KG1 (cell line): ENCODE results near the gene IRF2BP2.
"Not testable (repeated sequence)": the region's sequence is repeated elsewhere in the genome, so short reads cannot be mapped to it uniquely, and the experiment has no call there.

Experiments used
- DNase-seq: peaks from one replicate; lab custom pipeline; 2025; lab: John Stamatoyannopoulos, UW

Gene IRF2BP2

DNA sequence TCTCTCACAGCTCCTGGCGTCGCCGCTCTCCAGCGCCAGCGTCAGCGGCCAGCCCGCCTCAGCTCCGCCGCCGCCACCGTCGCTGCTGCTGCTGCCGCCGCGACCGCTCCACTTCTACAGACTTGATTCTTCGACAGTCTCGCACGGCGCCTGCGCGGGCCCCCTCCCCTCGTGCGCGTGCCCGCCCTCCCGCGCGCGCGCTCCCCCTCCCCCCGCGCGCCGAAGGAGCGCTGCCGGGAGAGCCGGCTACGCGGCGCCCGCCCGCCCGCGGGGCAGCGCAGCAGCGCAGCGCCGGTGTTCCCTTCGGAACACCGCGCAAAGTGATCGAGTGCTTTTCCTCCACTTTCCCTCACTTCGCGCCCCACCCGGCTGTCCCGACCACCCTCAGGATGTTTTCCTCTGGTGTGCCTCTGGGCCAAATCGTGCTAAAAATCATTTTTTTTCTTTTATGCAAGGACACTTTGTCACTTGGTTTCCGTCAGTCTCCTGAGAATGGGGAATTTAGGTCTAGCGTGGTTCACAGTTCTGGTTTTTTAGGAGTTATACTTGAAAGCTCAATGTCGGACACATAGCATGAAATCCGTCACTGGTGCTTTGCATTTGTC lies at the start of gene IRF2BP2:
Gene IRF2BP2, minus strand, starts transcription at position 118 of the 605 bp plus-strand sequence. CDS start 684 bp downstream, outside the sequence.
- DNase-seq, result peak; percentile 69

DNA sequence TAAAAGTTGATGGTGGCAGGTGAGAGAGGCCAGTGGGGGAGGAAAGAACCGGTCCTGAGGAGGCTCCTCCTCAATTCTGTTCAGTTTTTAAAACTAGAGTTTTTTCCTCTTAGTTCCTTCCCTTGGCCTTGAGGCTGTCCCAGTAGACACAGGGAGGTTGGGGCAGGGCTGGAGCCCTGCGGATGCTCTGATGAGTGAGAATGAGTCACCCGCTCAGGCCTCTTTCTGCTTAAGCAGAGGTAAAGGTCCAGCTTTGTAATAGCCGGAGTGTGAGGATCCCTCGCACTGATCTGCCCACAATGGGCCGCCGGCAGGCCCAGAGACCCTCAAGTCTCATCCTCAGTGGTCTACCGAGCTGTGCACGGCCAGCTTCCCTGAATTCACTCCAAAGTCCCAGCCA lies 49.6 kb upstream of the IRF2BP2 start:
- DNase-seq, result no peak

DNA sequence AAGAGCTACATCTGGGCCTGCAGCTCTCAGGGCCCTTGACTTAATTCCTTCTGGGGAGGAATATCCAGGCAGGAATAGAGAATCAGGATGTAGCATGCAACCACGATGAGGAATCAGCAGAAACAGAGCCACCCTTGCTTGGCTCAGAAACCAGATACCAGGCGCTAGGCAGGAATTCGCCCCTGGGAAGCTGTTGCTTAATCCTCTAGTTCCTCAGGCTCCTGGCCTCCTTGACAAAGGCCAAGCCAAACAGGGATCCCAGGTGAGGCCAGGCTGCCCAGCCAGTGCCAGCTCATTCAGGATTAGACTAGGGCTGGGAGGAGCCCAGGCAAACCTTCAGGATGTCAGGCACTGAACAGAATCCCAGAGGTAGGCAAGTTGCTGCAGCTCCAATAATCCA lies 48.2 kb upstream of the IRF2BP2 start:
- no peak for DNase-seq

DNA sequence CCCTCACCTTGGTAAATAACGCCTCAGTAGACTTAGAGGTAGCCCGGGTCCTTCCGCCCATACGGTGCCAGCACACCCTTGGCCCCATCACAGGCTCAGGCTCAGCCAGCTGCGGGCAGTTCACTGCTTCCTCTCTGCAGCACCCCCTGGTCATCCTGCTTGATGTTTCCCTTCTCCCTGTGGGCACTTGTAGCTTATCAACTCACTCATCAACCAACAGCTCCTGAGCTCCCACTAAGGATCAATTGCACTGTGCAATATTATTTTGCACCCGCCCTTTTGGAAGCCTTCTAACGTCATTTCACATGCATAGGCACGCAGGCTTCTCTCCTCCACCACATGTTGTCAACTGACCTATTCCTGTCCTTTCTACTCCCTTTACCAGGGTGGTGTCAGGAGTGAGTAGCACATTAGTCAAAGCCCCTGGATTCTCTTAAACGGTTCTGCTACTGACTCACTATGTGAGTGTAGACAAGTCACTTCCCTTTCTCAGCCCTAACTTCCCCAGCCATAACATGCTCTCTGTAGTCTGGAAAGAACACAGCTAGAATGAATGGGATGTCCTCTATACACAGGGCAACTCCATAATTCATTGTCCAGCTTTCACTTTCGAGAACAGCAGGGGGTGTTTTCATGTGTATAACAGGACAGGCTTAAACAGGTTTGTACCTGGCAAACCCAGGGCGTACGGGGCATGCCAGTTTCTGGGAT lies 47.1 kb upstream of the IRF2BP2 start:
- no peak for DNase-seq

DNA sequence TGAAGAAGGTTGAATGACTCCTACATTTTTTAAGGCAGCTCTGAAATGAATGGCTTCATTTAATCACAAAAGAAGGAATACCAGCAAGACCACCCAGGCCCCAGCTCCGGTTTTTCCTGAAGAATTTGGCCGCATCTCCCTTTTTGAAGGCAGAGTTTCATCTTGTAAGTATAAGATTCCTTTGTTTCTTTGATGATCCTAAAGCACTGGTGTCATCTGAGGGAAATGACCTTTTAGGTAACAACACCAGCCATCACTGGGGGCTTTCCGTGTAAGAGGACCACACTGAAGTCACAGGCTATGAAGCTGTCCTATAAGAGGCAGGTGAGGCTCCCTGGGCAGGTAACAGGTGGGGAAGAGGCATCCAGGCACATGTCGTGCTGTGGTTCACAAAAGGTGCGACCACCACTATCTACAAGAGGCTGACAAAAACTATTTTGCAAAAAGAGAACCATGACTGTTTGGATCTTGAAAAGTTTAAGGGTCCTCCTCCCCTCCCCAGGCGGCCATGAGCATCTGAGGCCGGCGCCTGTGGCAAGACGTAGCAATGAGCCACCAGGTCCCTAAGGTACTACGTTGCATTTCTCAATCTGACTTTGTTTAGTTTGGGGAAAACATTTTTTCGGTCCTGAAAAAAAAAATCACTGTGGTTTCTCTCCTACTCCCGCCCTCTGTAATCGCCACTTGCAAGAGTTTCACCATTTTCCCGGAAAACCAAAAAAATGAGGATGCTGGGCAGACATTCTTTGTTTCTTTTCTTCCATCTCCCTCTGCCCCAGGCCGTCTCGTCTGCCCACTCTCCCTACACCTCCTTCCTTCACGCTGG lies 46.3 kb upstream of the IRF2BP2 start:
- DNase-seq, result no peak

DNA sequence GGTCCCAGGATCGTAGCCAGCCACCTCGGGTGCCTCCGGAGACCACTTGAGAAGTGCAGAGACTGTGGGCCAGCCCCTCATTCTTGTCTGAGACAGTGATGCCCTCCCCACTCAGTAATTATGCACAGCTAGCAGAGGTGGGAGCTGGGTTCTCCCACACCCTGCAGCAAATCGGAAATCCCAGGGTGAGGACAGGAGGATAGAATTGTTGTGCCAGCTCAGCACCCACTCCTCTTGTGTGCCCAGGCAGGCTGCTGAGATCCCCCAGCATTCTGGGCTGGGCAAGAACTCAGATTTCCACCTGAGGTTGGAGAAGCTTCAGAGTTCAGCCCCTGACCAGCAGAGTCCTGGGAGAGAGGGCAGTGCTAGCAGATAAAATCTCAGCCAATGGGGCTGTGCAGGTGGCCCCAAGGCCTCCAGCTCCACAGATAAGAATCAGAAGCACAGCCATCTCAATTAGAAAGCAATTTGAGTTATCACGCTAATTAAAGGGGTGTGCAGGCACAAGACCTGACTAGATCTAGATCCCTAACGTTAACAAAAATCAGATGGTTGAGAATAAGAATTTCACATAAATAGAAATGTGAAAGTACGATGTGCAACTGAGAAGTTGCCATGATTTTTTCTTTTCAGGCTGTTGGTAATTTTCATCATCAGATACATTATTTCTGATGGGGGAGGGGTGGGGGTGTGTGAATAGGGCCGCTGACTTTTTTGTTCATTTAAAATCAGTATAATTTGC lies 45.5 kb upstream of the IRF2BP2 start:
- no peak for DNase-seq

DNA sequence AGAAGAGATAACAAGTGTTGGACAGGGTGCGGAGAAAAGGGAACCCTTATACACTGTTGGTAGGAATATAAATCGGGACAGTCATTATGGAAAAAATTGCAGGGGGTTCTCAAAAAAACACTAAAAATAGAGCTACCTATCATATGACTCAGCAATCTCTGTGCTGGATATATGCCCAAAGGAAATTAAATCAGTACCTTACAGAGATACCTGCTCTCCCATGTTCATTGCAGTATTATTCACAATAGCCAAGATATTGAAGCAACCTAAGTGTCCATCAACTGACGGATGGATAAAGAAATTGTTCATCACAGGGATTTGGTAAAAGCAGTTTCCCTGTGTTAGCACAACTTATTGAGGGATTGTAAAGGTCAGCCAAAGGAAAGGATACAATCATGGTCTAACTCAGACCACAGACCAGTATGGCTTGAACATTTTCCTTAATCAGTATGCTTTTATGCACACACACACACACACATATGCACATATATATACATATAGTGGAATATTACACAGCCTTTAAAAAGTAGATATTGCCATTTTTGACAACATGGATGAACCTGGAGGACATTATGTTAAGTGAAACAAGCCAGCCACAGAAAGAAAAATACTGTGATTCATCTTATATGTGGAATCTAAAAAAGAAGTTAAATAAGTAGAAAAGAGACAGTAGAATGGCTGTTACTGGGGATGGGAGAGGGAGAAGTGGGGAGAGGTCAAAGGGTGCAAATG lies 44.2 kb upstream of the IRF2BP2 start:
- DNase-seq, result no peak

DNA sequence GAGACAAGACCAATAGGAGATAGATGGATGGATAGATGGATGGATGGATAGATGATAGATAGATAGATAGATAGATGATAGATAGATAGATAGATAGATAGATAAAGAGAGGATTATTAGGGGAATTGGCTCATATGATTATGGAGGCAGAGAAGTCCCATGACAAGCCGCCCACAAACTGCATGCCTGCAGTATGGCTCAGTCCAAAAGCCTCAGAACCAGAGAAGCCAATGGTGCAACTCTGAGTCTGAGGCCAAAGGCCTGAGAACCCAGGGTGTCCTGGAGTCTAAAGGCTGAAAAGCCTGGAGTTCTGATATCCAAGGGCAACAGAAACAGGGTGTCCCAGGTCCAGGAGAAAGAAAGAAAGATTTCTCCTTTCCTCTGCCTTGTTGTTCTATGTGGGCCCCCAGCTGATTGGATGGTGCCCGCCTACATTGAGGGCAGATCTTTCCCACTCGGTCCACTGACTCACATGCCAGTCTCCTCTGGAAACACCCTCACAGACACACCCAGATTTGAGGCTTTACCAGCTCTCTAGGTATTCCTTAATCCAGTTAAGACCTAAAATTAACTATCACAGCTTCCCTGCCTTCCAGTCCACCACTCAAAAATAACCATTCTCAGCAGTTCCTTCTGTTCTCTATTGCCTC lies 39.6 kb upstream of the IRF2BP2 start:
- no peak for DNase-seq

DNA sequence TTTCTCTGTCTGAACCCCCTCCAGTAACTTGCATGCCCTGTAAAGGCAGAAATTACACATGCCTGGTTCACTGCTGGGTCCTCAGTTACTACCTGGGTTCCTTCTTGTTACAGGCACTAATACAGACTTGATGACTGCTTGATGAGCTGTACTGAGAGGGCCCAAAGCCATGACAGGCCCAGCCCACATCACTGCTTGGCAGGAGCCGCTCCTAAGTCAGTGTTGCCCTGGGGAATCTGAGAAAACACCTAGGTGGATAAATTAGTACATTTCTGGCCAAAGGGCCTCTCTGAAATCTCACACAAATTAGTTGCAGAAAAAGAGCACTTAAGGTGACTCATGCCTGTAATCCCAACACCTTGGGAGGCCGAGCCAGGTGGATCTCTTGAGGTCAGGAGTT lies 37.8 kb upstream of the IRF2BP2 start:
- no peak for DNase-seq

DNA sequence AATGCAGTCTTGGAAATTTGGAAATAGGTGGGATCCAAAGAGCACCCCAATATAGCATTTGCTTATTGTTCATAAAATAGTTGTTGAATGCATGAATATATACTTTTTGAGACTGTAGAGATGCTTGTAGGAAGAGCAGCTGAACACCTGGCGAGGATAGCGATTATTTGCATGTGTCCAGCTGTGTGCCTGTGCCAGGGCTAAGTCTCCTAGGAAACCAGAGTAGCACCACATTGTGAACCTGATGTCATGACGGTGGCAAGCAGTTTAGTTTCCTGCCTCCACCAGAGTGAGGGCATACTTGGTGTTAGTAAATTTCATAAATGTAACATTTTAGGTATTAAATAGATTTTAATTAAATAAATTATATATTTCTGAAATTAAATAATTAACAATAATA lies 37.3 kb upstream of the IRF2BP2 start:
- DNase-seq, result no peak

DNA sequence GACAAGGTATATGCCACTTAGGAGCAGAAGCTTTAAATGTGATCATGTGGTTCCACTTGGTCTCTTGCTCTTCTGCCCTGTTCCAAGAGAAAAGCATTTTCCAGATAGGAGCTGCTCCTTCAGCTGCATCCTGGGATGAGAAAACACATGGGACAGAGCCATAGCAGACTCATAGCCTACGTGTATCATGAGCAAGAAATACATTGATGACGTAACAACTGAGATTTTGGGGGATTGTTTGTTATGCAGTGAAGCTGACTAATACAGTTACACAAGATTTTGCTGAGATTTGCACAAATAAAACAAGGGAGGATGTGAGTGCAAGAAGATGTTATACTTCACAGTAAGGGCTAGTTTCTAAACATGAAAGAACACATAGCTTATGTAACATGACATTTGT lies 36.0 kb upstream of the IRF2BP2 start:
- DNase-seq, result no peak

DNA sequence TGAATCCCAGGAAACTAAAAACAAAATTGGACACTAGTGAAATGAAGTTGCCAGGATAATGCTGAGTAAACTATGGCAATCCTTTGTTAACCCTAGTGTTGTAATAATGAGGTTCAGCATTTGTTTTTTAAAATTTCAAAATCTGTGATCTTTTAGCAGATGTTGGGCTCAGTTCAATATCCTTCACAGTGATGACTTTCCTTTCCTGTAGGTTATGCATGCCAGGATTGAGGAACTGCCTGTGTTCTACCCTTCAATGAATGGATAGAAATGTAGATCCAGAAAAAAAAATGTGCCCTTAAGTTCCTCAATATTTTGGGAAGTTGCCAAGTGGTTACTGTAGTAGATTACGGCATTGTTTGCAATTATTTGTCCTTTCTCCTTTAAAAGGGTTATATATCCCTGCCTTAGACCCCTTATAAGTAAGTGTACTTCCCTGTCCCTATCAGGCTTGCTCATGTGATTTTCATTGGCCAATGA lies 35.5 kb upstream of the IRF2BP2 start:
- DNase-seq, result no peak

DNA sequence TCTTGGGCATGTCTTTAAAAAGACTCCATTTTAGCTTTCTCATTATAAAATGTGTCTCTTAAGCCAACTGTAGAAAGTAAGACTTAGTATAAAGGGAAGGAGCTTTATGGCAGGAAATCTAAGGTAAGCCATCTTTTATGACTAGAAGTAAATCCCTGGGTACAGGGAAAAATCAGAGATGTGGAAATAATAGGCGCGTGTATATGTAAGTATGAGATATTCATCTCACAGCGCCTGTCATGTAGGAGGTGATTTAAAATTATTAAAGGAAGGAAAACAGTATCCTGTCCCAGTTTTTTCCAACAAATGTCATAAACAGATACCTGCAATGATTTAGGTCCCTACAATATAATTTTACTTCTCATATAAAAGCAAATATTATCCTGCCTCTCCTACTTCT lies 35.0 kb upstream of the IRF2BP2 start:
- no peak for DNase-seq

DNA sequence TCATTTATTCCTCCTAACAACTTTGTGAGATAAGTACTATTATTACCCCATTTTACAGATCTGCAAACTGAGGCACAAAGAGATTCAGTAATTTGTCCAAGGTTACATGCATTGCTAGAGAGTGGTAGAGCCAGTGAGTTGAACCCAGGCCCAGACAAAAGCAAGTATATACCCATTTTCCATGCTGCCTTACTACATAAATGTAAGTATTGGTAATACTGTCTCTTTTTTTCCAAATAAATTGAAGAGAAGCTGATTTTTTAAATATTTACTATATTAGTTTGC lies 33.8 kb upstream of the IRF2BP2 start:
- DNase-seq, result no peak

DNA sequence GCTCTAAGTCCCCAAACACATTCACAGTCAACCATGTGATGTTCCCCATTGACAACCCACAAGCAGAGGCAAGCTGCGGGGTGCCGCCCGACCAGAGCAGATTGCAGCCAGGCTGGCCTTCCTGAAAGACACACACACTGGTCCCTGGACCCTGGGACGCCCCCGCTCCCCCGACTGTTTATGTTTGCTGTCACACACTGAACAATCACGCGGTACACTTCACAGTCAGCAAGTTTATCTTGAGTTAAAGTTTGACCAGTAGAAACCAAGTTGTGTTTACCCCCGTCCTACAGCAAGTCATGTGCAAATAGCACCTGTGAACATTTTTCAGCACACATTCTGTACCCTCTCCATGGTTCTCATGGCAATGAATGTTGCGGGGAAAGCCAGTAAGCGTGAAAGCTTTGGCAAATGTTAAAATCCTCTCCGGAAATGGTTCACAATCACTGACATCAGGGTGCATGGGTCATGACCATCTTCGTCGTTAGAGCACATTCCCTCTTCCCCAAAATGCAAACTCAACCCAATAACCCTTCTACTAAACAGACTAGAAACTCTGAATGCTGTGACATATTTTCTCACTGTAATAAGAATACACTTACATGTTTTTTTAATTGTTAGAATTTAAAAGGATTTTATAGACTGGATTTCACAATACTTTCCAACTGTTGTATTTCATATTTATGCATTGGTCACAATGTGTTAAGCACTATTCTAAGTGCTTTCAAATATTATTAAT lies 33.3 kb upstream of the IRF2BP2 start:
- DNase-seq, result no peak

DNA sequence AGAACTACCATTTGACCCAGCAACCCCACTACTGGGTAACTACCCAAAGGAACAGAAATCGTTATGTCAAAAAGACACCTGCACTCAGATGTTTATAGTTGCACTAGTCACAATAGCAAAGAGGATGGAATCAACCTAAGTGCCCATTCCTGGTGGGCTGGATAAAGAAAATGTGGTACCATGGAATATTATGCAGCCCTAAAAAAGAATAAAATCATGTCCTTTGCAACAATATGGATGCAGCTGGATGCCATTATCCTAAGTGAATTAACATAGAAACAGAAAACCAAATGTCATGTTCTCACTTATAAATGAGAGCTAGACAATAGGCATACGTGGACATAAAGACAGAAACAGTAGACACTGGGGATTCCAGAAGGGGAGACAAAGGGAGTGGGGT lies 32.5 kb upstream of the IRF2BP2 start:
- no peak for DNase-seq

DNA sequence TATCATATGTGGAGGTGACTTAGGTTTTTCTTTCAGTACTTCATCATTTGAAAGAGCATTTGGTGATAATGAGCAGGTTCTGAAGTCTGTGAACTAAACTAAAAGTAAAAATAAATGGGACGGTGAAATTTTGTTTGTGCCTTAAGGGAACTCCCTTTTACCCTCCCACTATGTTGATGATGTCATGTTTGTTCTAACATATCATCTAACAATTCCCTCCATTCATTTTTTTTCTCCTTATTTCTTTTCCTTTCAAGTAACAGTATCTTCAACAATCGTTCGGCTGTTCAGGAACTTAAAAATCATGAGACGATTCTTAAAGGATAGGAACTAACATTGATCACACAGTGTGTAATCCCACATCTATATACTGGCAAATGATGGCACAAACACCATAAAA lies 30.0 kb upstream of the IRF2BP2 start:
- DNase-seq, result no peak

DNA sequence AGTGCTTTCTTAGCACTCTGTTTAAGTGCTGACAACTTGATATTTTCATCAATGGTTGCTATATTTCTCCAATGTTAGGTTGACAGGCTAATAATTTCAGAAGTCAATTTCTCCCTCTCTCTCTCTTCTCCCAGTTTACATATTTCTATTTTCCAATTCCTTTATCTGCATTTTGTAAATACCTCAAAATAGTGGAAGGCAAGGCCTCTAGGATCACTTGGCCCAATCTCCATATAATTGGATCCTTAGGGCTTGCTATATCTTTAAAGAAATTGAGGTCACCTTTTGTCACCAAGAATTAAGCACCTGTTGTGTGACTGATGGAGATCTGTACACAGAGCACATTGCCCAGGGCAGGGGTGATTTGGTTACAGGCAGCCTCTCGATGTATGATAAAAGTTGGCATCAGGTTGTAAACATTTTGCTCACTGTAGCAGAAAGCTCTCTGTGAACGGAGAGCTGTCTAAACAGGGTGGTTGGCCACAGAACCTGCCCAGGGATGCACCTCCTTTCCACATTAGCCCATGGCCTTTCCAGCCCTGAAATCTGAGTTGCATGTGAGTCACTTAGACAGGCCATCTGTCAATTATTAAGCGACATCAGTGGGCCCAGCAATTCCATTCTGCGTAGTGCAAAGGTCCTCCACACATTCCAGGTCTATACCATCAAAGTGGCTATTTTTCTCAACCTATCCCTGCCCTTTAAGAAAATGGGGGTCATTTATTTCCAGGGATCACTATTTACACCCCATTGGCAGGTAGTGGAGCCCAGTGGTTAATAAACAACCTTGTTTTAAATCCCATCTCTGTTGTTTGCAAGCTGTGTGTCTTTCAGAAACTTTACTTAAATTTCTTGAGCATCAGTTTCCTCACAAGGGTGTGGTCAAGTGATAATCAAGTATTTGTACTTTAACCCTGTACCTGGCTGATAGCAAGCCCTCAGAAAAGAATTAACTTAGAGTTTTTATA lies 29.1 kb upstream of the IRF2BP2 start:
- DNase-seq, result no peak

DNA sequence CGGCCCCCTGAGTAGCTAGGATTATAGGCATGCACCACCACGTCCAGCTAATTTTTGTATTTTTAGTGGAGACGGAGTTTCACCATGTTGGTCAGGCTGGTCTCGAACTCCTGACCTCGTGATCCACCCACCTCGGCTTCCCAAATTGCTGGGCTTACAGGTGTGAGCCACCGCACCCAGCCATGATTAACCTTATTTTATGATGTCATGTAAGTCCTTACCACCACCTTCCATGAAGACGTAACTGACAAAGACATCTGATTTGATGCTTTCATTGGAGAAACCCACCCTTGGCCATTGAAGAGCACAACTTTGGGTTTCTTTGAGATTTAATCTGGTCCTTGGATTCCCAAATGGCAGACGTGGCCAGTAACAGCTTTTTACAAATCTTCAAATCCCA lies 24.9 kb upstream of the IRF2BP2 start:
- not testable (repeated sequence) for DNase-seq
